Activated CD4-positive, alpha-beta memory T cell treated with anti-CD3 and anti-CD28 coated beads, Interleukin-2, amount 10 ng/mL, durations not matched to agents 7 days and 5 days (primary cell): ENCODE data around the gene DYRK4. TPM values are rescaled to one million over a fixed set of nuclear protein-coding genes. Genes with fewer than 3 reads are reported as not detected.
"Not testable (repeated sequence)": the region's sequence is repeated elsewhere in the genome, so short reads cannot be mapped to it uniquely, and the experiment has no call there.

Experiments
- CTCF ChIA-PET: fragments of 350-600 bp; sonication (Branson Sonifier 250); formaldehyde crosslinking; loops from one replicate; lab custom pipeline; 2021; ENCODE audit warnings: antibody characterized with exemption, inconsistent platforms; lab: Charles Lee
- POLR2A ChIA-PET: fragments of 350-600 bp; sonication (Branson Sonifier 250); formaldehyde crosslinking; loops from one replicate; lab custom pipeline; 2021; ENCODE audit warnings: antibody characterized with exemption; lab: Charles Lee
- DNase-seq: peaks from one replicate; pipeline ENCODE4 v3.0.0-alpha.2; 2020
- H3K27ac Mint-ChIP-seq: one replicate; pipeline ENCODE4 v1.8.0; 2021; ENCODE audit warnings: mild to moderate bottlenecking, mixed read lengths
- H3K27me3 Mint-ChIP-seq: one replicate; pipeline ENCODE4 v1.8.0; 2021; ENCODE audit warnings: mixed read lengths
- H3K36me3 Mint-ChIP-seq: one replicate; pipeline ENCODE4 v1.8.0; 2021; ENCODE audit warnings: low read depth, mixed read lengths
- H3K4me1 Mint-ChIP-seq: one replicate; pipeline ENCODE4 v1.8.0; 2021; ENCODE audit warnings: mixed read lengths
- H3K4me3 Mint-ChIP-seq: one replicate; pipeline ENCODE4 v1.8.0; 2021; ENCODE audit warnings: mild to moderate bottlenecking, mixed read lengths
- H3K9me3 Mint-ChIP-seq: one replicate; pipeline ENCODE4 v1.8.0; 2021; ENCODE audit warnings: mixed read lengths
- total RNA-seq, 2 experiments: library from RNA; stranded (reverse); gene quantifications; one replicate each; pipeline ENCODE4 v1.2.3, GENCODE V29; 2021

Gene DYRK4
- 10 to 100 TPM; 22.9 to 24.4 TPM for total RNA-seq

- Mint-ChIP-seq H3K4me1 (no peaks in the 10 kb centered on the region), H3K36me3 (peaks cover 28% of the 10 kb centered on the region), H3K9me3 (no peaks in the 10 kb centered on the region), H3K4me3 (no peak within 1 kb of the TSS), H3K27me3 (no peaks in the 10 kb centered on the region), H3K27ac (no peak within 1 kb of the TSS)
- DNase-seq = no peak
- ChIA-PET CTCF (no interaction called here), POLR2A (no interaction called here)
Measured at GRCh38 chr12:4562034-4562657, at the start of gene DYRK4. TSS of gene DYRK4 (plus strand) at chr12:4562208. CDS start at chr12:4562246, 38 bp downstream.

- ChIA-PET POLR2A (no interaction called here), CTCF (no interaction called here)
- Mint-ChIP-seq H3K27me3 (no peaks in the 10 kb centered on the region), H3K4me1 (no peaks in the 10 kb centered on the region), H3K36me3 (peaks cover 21% of the 10 kb centered on the region), H3K4me3 (no peak overlapping the region), H3K9me3 (no peaks in the 10 kb centered on the region), H3K27ac (no peak overlapping the region)
- no peak for DNase-seq
Measured at GRCh38 chr12:4518106-4518728, 43.8 kb upstream of the DYRK4 start.

GRCh38 chr12:4523443-4523842 is 38.6 kb upstream of the DYRK4 start:
- POLR2A ChIA-PET, DNase-seq, H3K9me3 Mint-ChIP-seq, H3K27ac Mint-ChIP-seq, H3K27me3 Mint-ChIP-seq, H3K4me3 Mint-ChIP-seq, H3K4me1 Mint-ChIP-seq: not testable (repeated sequence)
- H3K36me3 Mint-ChIP-seq = peaks cover 15% of the 10 kb centered on the region
- CTCF ChIA-PET = interaction anchor here (1.5 kb wide), 1 partner anchor 170 kb away, joined by 3 read pairs; no protein-coding TSS in a partner anchor

GRCh38 chr12:4526923-4527546 is 35.0 kb upstream of the DYRK4 start:
- Mint-ChIP-seq H3K4me3 (no peak overlapping the region), H3K27ac (no peak overlapping the region)
- CTCF ChIA-PET = interaction anchor here (0.9 to 5.0 kb wide), 6 partner anchors 11 to 532 kb away, joined by 3 to 44 read pairs (median 4); partner anchors contain the start of gene RAD51AP1

GRCh38 chr12:4530160-4530559 is 31.8 kb upstream of the DYRK4 start:
- Mint-ChIP-seq H3K27me3 (no peaks in the 10 kb centered on the region), H3K36me3 (peaks cover 8% of the 10 kb centered on the region), H3K27ac (no peak overlapping the region), H3K4me1 (peaks cover 1% of the 10 kb centered on the region), H3K9me3 (no peaks in the 10 kb centered on the region), H3K4me3 (no peak overlapping the region)
- POLR2A ChIA-PET = no interaction called here
- DNase-seq = no peak
- CTCF ChIA-PET = no interaction called here

More at GRCh38 chr12:4526923-4527546, 35.0 kb upstream of the DYRK4 start:
- DNase-seq = no peak
- POLR2A ChIA-PET = no interaction called here
- H3K9me3 Mint-ChIP-seq = no peaks in the 10 kb centered on the region
- H3K36me3 Mint-ChIP-seq = peaks cover 21% of the 10 kb centered on the region
- H3K4me1 Mint-ChIP-seq = peaks cover 1% of the 10 kb centered on the region
- H3K27me3 Mint-ChIP-seq = no peaks in the 10 kb centered on the region

GRCh38 chr12:4530982-4531586 is 30.9 kb upstream of the DYRK4 start:
- Mint-ChIP-seq H3K36me3 (peaks cover 8% of the 10 kb centered on the region), H3K27ac (no peak overlapping the region), H3K4me3 (no peak overlapping the region), H3K4me1 (peaks cover 2% of the 10 kb centered on the region), H3K9me3 (no peaks in the 10 kb centered on the region), H3K27me3 (no peaks in the 10 kb centered on the region)
- POLR2A ChIA-PET = interaction anchor here (1.0 kb wide), 1 partner anchor 91 kb away, joined by 3 read pairs; no protein-coding TSS in a partner anchor
- CTCF ChIA-PET = interaction anchor here (0.9 to 1.0 kb wide), 2 partner anchors 10 to 148 kb away, joined by 3 to 6 read pairs; no protein-coding TSS in a partner anchor
- no peak for DNase-seq

- no peaks in the 10 kb centered on the region for H3K9me3 Mint-ChIP-seq
- no peaks in the 10 kb centered on the region for H3K27me3 Mint-ChIP-seq
- H3K27ac Mint-ChIP-seq = no peak overlapping the region
- peaks cover 32% of the 10 kb centered on the region for H3K4me1 Mint-ChIP-seq
- POLR2A ChIA-PET = no interaction called here
- CTCF ChIA-PET = no interaction called here
- DNase-seq = no peak
- H3K4me3 Mint-ChIP-seq = no peak overlapping the region
- peaks cover 9% of the 10 kb centered on the region for H3K36me3 Mint-ChIP-seq
Measured at GRCh38 chr12:4535092-4535491, 26.9 kb upstream of the DYRK4 start.

- H3K4me1 Mint-ChIP-seq = peaks cover 37% of the 10 kb centered on the region
- H3K36me3 Mint-ChIP-seq = peaks cover 9% of the 10 kb centered on the region
- DNase-seq = no peak
- ChIA-PET POLR2A (no interaction called here), CTCF (no interaction called here)
- H3K27me3 Mint-ChIP-seq = no peaks in the 10 kb centered on the region
- no peaks in the 10 kb centered on the region for H3K9me3 Mint-ChIP-seq
- H3K27ac Mint-ChIP-seq = no peak overlapping the region
- no peak overlapping the region for H3K4me3 Mint-ChIP-seq
Measured at GRCh38 chr12:4535871-4536270, 26.1 kb upstream of the DYRK4 start.

GRCh38 chr12:4538207-4539160 is 23.5 kb upstream of the DYRK4 start, which contains the start of gene RAD51AP1:
TSS of gene RAD51AP1 (plus strand) at chr12:4538890. CDS start at chr12:4538940, 50 bp downstream.
- Mint-ChIP-seq H3K27ac (peak within 1 kb of the TSS; percentile 92), H3K36me3 (peaks cover 21% of the 10 kb centered on the region), H3K9me3 (no peaks in the 10 kb centered on the region), H3K4me1 (peaks cover 46% of the 10 kb centered on the region), H3K27me3 (no peaks in the 10 kb centered on the region), H3K4me3 (peak within 1 kb of the TSS; percentile 99)
- ChIA-PET CTCF (interaction anchor here (1.5 kb wide), 1 partner anchor 12 kb away, joined by 3 read pairs; no protein-coding TSS in a partner anchor), POLR2A (interaction anchor here (0.6 to 2.0 kb wide), 11 partner anchors 10 to 604 kb away, joined by 3 to 15 read pairs (median 3); partner anchors contain the start of genes AKAP3, CCND2 and NDUFA9)
- DNase-seq = peak; percentile 96

- Mint-ChIP-seq H3K27ac (peak overlapping the region; percentile 92), H3K9me3 (no peaks in the 10 kb centered on the region), H3K4me3 (peak overlapping the region; percentile 99), H3K27me3 (no peaks in the 10 kb centered on the region), H3K4me1 (peaks cover 46% of the 10 kb centered on the region), H3K36me3 (peaks cover 28% of the 10 kb centered on the region)
- DNase-seq = no peak
- ChIA-PET CTCF (interaction anchor here (1.5 kb wide), 1 partner anchor 12 kb away, joined by 3 read pairs; no protein-coding TSS in a partner anchor), POLR2A (interaction anchor here (0.6 to 2.4 kb wide), 8 partner anchors 11 to 811 kb away, joined by 3 to 15 read pairs (median 5); partner anchors contain the start of genes AKAP3 and NDUFA9)
Measured at GRCh38 chr12:4539167-4539870, 22.7 kb upstream of the DYRK4 start.

- Mint-ChIP-seq H3K27me3 (no peaks in the 10 kb centered on the region), H3K4me3 (peak overlapping the region; percentile 99), H3K27ac (peak overlapping the region; percentile 92), H3K9me3 (no peaks in the 10 kb centered on the region), H3K4me1 (peaks cover 48% of the 10 kb centered on the region), H3K36me3 (peaks cover 35% of the 10 kb centered on the region)
- ChIA-PET CTCF (interaction anchor here (0.7 kb wide), 1 partner anchor 9 kb away, joined by 6 read pairs; no protein-coding TSS in a partner anchor), POLR2A (interaction anchor here (0.6 to 2.4 kb wide), 4 partner anchors 109 to 811 kb away, joined by 3 to 8 read pairs (median 3); partner anchors contain the start of genes AKAP3 and NDUFA9)
- DNase-seq = no peak
Measured at GRCh38 chr12:4540170-4540569, 21.8 kb upstream of the DYRK4 start.
